Neuronal stem cell (in vitro differentiated cells): ENCODE results near the gene RAPGEF5.

ENCODE experiments used
- DNase-seq: peaks from one replicate; pipeline ENCODE4 v3.0.0-alpha.2; 2013; ENCODE audit warnings: low spot score
- H2AFZ ChIP-seq: one replicate; pipeline ENCODE4 v1.6.1; 2013; ENCODE audit warnings: mild to moderate bottlenecking, low read length, inconsistent platforms
- H2AK5ac ChIP-seq: 2 replicates; pipeline ENCODE4 v1.6.1; 2013; ENCODE audit warnings: low read depth, mild to moderate bottlenecking, inconsistent platforms, low read length, moderate library complexity, mixed read lengths
- H2BK120ac ChIP-seq: 2 replicates; pipeline ENCODE4 v1.6.1; 2013; ENCODE audit warnings: low read depth, mild to moderate bottlenecking, inconsistent platforms, low read length, moderate library complexity, mixed read lengths
- H2BK12ac ChIP-seq: one replicate; pipeline ENCODE4 v1.6.1; 2013; ENCODE audit warnings: low read length, inconsistent platforms
- H2BK15ac ChIP-seq: 2 replicates; pipeline ENCODE4 v1.6.1; 2013; ENCODE audit warnings: mild to moderate bottlenecking, low read length, inconsistent platforms, mixed read lengths
- H2BK5ac ChIP-seq: one replicate; pipeline ENCODE4 v1.6.1; 2013; ENCODE audit warnings: inconsistent platforms, mild to moderate bottlenecking, low read length, moderate library complexity
- H3K14ac ChIP-seq: one replicate; pipeline ENCODE4 v1.6.1; 2013; ENCODE audit warnings: low read length, inconsistent platforms
- H3K18ac ChIP-seq: 2 replicates; pipeline ENCODE4 v1.6.1; 2013; ENCODE audit warnings: low read length, inconsistent platforms
- H3K23ac ChIP-seq: 2 replicates; pipeline ENCODE4 v1.6.1; 2013; ENCODE audit warnings: low read depth, mild to moderate bottlenecking, mixed read lengths, low read length, inconsistent platforms; ENCODE audit not compliant: poor library complexity
- H3K27ac ChIP-seq: replicated peaks from 3 replicates; pipeline ENCODE4 v1.5.1; 2013; ENCODE audit warnings: low read length, inconsistent platforms
- H3K27me3 ChIP-seq, 3 experiments: 2 replicates each; pipeline ENCODE4 v1.6.1; 2013; ENCODE audit warnings: low read length in 3 of 3, mild to moderate bottlenecking in 2 of 3, inconsistent platforms in 1 of 3, low read depth in 1 of 3, mixed read lengths in 1 of 3, moderate library complexity in 1 of 3; ENCODE audit not compliant: control insufficient read depth in 3 of 3, insufficient read depth in 3 of 3
- H3K36me3 ChIP-seq, 2 donors: replicated peaks in 1 of 2; 2 replicates each; pipeline ENCODE4 v1.6.1; 2013; ENCODE audit warnings: low read length in 2 of 2; ENCODE audit not compliant: control insufficient read depth in 2 of 2, insufficient read depth in 2 of 2
- H3K4ac ChIP-seq: 2 replicates; pipeline ENCODE4 v1.6.1; 2013; ENCODE audit warnings: inconsistent platforms, mild to moderate bottlenecking, low read length, moderate library complexity
- H3K4me1 ChIP-seq, 2 donors: 1 replicate in 1 of 2; 2 replicates in 1 of 2; pipeline ENCODE4 v1.6.1; 2013; ENCODE audit warnings: low read length in 2 of 2, low read depth in 1 of 2; ENCODE audit not compliant: control insufficient read depth in 2 of 2, insufficient read depth in 1 of 2
- H3K4me2 ChIP-seq: one replicate; pipeline ENCODE4 v1.6.1; 2013; ENCODE audit warnings: mild to moderate bottlenecking, low read length, inconsistent platforms; ENCODE audit not compliant: insufficient read depth, poor library complexity, severe bottlenecking
- H3K4me3 ChIP-seq, 2 donors: 2 replicates each; pipeline ENCODE4 v1.5.1; 2013; ENCODE audit warnings: low read length in 2 of 2, mild to moderate bottlenecking in 2 of 2, inconsistent platforms in 1 of 2, moderate library complexity in 1 of 2
- H3K79me1 ChIP-seq: one replicate; pipeline ENCODE4 v1.6.1; 2013; ENCODE audit warnings: low read depth, mild to moderate bottlenecking, inconsistent platforms, low read length, moderate library complexity
- H3K9ac ChIP-seq: one replicate; pipeline ENCODE4 v1.6.1; 2013; ENCODE audit warnings: mild to moderate bottlenecking, low read depth, low read length, inconsistent platforms; ENCODE audit not compliant: poor library complexity
- H3K9me3 ChIP-seq, 2 donors: replicated peaks in 1 of 2; 2 replicates each; pipeline versions ENCODE3 to v1.6.1; 2013; ENCODE audit warnings: low read length in 2 of 2, mild to moderate bottlenecking in 2 of 2, inconsistent platforms in 1 of 2, low read depth in 1 of 2, mixed read lengths in 1 of 2, moderate library complexity in 1 of 2; ENCODE audit not compliant: control insufficient read depth in 2 of 2, insufficient read depth in 1 of 2
- H4K8ac ChIP-seq: one replicate; pipeline ENCODE4 v1.6.1; 2013; ENCODE audit warnings: low read depth, mild to moderate bottlenecking, inconsistent platforms, low read length, moderate library complexity
- H4K91ac ChIP-seq: one replicate; pipeline ENCODE4 v1.6.1; 2013; ENCODE audit warnings: low read length, low read depth, mild to moderate bottlenecking, inconsistent platforms; ENCODE audit not compliant: poor library complexity
- WGBS, 2 donors: extraction: QIAGEN DNeasy Blood & Tissue Kit; methylation state at CpG; one replicate each; pipeline ENCODE4 v1.1.7; 2013; ENCODE audit warnings: missing lambda C conversion rate in 2 of 2, mixed read lengths in 1 of 2; ENCODE audit not compliant: insufficient read length in 2 of 2, insufficient replicate concordance in 1 of 2; ENCODE audit errors: extremely low coverage in 2 of 2; 5-methylcytosine and 5-hydroxymethylcytosine counted together

RAPGEF5 gene

GRCh38 chr7:22380333-22380732 lies 23.4 kb upstream of the RAPGEF5 start:
- H2BK5ac ChIP-seq: no peak overlapping the region
- H3K36me3 ChIP-seq: no peaks in the 10 kb centered on the region
- no peak overlapping the region for H3K4ac ChIP-seq
- H3K4me3 ChIP-seq: no peak overlapping the region
- WGBS, 2 donors: no CpG with 5 or more reads among the region's 2 CpGs
- no peaks in the 10 kb centered on the region for H3K9me3 ChIP-seq
- H3K18ac ChIP-seq: no peak overlapping the region
- DNase-seq: no peak
- H2BK12ac ChIP-seq: no peak overlapping the region
- no peak overlapping the region for H3K14ac ChIP-seq
- H3K79me1 ChIP-seq: no peaks in the 10 kb centered on the region
- no peak overlapping the region for H2BK15ac ChIP-seq
- no peak overlapping the region for H4K8ac ChIP-seq
- H3K4me1 ChIP-seq: peaks cover 0 to 3% of the 10 kb centered on the region in 2 donors
- H4K91ac ChIP-seq: no peak overlapping the region
- no peak overlapping the region for H3K27ac ChIP-seq
- H2BK120ac ChIP-seq: no peak overlapping the region
- H2AFZ ChIP-seq: no peak overlapping the region
- no peak overlapping the region for H3K4me2 ChIP-seq
- H3K23ac ChIP-seq: no peak overlapping the region
- H2AK5ac ChIP-seq: no peak overlapping the region
- no peak overlapping the region for H3K9ac ChIP-seq
- peaks cover 0 to 15% (median 0%) of the 10 kb centered on the region in 3 experiments for H3K27me3 ChIP-seq

DNA sequence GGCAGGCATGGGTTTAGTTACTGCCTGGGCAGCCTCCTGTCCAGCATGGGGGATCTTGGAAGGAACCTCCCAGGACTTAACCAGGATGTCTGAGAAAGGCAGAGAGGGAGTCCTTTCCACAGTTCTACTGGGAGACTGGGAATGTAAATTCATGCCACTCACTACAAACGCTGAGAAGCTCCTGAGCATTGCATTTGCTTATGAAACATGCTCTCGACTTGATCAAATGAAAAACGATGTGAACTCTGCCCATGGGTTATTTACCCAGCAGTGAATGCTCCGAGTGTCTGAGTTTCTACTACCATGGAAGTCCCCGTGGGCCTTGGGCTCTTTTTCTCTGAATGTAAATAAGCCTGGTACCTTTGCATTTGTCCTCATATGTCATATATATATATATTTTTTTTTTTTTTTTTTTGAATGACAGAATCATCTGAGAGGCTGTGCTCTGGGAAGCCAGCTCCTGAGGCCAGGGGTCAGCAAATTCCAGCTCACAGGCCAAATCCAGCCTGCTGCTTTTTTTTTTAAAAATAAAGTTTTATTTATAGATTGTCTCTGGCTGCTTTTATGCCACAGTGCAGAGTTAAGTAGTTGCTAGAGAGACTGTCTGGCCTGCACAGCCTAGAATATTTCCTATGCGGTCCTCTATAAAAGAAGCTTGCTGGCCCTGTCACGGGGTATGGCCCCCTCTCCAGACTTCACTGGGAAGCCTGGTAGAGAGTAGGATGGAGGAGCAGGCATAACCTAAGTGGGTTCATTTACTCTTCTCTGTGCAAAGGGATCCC lies 21.4 kb upstream of the RAPGEF5 start:
- no peak overlapping the region for H3K14ac ChIP-seq
- H2AK5ac ChIP-seq: no peak overlapping the region
- H3K27ac ChIP-seq: no peak overlapping the region
- H3K4me2 ChIP-seq: no peak overlapping the region
- H3K9me3 ChIP-seq: no peaks in the 10 kb centered on the region
- H3K9ac ChIP-seq: no peak overlapping the region
- H3K27me3 ChIP-seq: peaks cover 0 to 20% (median 0%) of the 10 kb centered on the region in 3 experiments
- H4K91ac ChIP-seq: no peak overlapping the region
- no peak overlapping the region for H3K18ac ChIP-seq
- H3K4me1 ChIP-seq: peaks cover 0 to 3% of the 10 kb centered on the region in 2 donors
- no peak overlapping the region for H3K4me3 ChIP-seq
- H2BK120ac ChIP-seq: no peak overlapping the region
- no peak for DNase-seq
- H3K23ac ChIP-seq: no peak overlapping the region
- H2BK5ac ChIP-seq: no peak overlapping the region
- H2BK15ac ChIP-seq: no peak overlapping the region
- H3K4ac ChIP-seq: no peak overlapping the region
- H3K36me3 ChIP-seq: no peaks in the 10 kb centered on the region
- no peaks in the 10 kb centered on the region for H3K79me1 ChIP-seq
- H2AFZ ChIP-seq: no peak overlapping the region
- WGBS, 2 donors: no CpG with 5 or more reads among the region's 7 CpGs
- H2BK12ac ChIP-seq: no peak overlapping the region
- no peak overlapping the region for H4K8ac ChIP-seq

GRCh38 chr7:22377703-22378102 lies 20.7 kb upstream of the RAPGEF5 start:
- no peak overlapping the region for H4K91ac ChIP-seq
- no peak overlapping the region for H2BK15ac ChIP-seq
- H3K14ac ChIP-seq: no peak overlapping the region
- no peak overlapping the region for H2AK5ac ChIP-seq
- H3K36me3 ChIP-seq: no peaks in the 10 kb centered on the region
- peaks cover 0 to 3% of the 10 kb centered on the region in 2 donors for H3K4me1 ChIP-seq
- no peak overlapping the region for H4K8ac ChIP-seq
- H3K18ac ChIP-seq: no peak overlapping the region
- H2AFZ ChIP-seq: no peak overlapping the region
- H2BK12ac ChIP-seq: no peak overlapping the region
- H3K4ac ChIP-seq: no peak overlapping the region
- H3K4me3 ChIP-seq: no peak overlapping the region
- WGBS, 2 donors: no CpG with 5 or more reads among the region's 2 CpGs
- H2BK5ac ChIP-seq: no peak overlapping the region
- no peak overlapping the region for H2BK120ac ChIP-seq
- no peaks in the 10 kb centered on the region for H3K79me1 ChIP-seq
- H3K9ac ChIP-seq: no peak overlapping the region
- no peak for DNase-seq
- H3K27ac ChIP-seq: no peak overlapping the region
- no peak overlapping the region for H3K23ac ChIP-seq
- H3K9me3 ChIP-seq: no peaks in the 10 kb centered on the region
- peaks cover 0 to 20% (median 0%) of the 10 kb centered on the region in 3 experiments for H3K27me3 ChIP-seq
- H3K4me2 ChIP-seq: no peak overlapping the region

DNA sequence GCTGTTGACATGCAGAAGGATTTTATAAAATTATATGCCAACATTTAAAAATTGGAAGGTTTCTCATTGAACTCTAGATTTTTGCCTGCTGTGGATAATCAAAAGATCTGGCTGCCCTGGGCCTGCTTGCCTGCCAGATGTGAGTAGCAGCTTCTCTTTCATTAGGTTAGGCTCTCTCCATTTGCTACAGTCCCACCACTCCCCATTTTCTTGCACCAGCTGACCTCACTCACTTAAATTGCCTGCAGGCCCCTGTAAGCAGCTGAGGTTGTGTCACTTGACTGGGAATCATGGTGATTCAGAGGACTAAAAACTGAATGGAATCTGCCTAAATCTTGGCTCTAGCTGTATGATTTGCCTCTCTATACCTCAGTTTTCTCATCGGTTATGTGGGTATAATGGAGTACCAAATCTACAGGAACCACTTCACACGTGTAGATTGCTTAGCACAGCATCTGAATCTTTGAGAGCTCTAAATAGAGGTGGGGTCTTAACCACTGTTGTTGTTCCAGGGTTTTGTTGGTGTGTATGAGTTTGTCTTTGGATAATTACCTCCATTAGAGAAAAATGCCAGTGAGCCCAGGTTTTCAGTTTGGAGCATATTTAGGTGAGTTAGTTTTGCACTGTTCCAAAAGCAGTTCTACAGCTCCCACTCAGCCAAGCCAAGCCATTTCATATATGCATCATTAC lies 18.6 kb upstream of the RAPGEF5 start:
- no peak overlapping the region for H2AK5ac ChIP-seq

More for the DNA sequence above, 18.6 kb upstream of the RAPGEF5 start:
- Histone ChIP-seq H4K91ac (no peak overlapping the region), H3K27me3 (peaks cover 0 to 27% (median 0%) of the 10 kb centered on the region in 3 experiments), H3K14ac (no peak overlapping the region), H2AFZ (no peak overlapping the region), H3K18ac (no peak overlapping the region), H3K36me3 (no peaks in the 10 kb centered on the region), H3K4ac (no peak overlapping the region), H3K4me1 (peaks cover 0 to 3% of the 10 kb centered on the region in 2 donors), H3K4me3 (no peak overlapping the region), H3K9me3 (no peaks in the 10 kb centered on the region), H2BK120ac (no peak overlapping the region), H2BK15ac (no peak overlapping the region), H3K79me1 (no peaks in the 10 kb centered on the region), H4K8ac (no peak overlapping the region), H3K9ac (no peak overlapping the region), H3K23ac (no peak overlapping the region), H2BK5ac (no peak overlapping the region), H3K27ac (no peak overlapping the region), H3K4me2 (no peak overlapping the region), H2BK12ac (no peak overlapping the region)
- no peak for DNase-seq
- no CpG with 5 or more reads among the region's 2 CpGs for WGBS, 2 donors
